ENCODE measurements around the gene SAMD14.

The SAMD14 gene

DNA sequence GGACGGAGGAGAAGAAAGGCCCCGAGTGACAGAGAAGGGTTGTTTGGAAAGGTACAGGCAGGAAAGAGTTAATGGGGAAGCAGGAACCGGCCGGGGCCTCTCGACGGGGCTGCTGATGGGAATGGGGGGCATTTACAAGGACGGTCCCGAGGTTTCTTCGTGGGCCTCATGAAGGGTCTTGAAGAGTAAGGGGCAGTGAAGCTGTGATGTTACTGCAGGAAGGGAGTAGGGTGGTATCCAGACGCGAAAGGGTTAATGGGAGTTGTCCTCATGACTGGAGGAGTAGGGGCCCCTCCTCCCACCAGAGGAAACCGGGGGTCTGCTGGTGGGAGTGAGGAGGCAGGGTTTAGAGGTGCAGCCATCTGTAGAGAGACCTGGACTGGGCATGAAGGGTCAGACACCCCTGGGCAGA is 34.3 kb downstream of the SAMD14 start:
- no peak for DNase-seq (ENCODE audit: low read depth)

DNA sequence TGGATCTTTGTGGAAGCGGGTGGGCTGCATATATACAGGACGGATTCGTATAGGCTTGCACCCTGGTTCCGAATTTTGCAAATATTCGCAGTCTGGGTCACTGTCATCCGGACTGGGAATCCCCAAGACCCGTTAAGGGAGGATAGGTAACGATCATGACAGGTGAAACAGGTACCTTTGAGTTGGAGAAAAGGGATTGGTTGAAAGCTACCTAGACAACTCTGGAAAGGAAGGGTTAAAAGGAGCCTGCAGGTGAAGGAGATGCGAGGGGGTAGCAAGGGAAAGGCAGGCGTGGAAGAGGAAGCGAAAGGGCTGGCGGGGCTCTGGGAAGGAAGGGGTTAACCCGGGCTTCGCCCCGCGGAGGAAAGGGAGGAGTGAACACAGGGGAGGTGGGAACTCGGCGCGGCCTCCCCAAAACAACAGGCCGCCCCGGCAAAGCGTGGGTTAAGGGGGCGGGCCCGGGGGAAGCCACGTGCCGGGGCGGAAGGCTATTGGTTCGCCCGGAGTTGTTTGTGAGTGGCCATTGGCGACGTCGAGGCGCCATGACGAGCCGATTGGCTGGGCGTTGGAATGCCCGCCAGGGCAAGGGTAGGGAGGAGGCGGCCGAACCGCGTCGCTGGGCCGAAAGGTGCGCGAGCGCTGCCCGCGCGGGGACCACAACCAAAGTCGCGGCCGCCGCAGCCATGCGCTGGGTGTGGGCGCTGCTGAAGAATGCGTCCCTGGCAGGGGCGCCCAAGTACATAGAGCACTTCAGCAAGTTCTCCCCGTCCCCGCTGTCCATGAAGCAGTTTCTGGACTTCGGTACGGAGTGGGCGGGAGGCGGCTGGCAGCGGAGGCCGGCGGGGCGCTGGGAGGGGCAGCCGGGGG is 35.0 kb downstream of the SAMD14 start, which contains the start of gene PDK2:
TSS of gene PDK2 (plus strand) at position 599 of the 867 bp plus-strand sequence. CDS start at position 684, 85 bp downstream.
- DNase-seq (ENCODE audit: low read depth) = peak; percentile 86

- peak; percentile 92 for DNase-seq (ENCODE audit: low read depth)
These were observed 35.7 kb downstream of the SAMD14 start for GRCh38 chr17:50094243-50094752.

DNA sequence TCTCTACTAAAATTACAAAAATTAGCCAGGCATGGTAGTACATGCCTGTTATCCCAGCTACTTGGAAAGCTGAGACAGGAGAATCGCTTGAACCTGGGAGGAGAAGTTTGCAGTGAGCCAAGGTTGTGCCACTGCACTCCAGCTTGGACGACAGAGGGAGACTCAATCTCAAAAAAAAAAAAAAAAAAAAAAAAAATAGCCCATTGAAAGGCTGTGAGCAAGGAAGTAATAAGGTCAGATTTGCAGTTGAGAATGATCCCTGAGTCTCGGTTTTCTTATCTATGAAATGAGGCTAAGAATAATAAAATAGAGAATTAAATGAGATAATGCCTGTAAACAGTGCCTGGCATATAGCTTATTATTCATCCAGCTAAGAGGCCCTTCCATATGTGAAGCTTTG is 36.2 kb downstream of the SAMD14 start:
- DNase-seq (ENCODE audit: low read depth) = no peak

GRCh38 chr17:50093246-50093645 is 36.7 kb downstream of the SAMD14 start:
- DNase-seq (ENCODE audit: low read depth) = no peak

GRCh38 chr17:50091918-50092285 is 38.1 kb downstream of the SAMD14 start:
- DNase-seq (ENCODE audit: low read depth) = no peak

GRCh38 chr17:50090971-50091917 is 38.7 kb downstream of the SAMD14 start:
- DNase-seq (ENCODE audit: low read depth) = no peak

DNA sequence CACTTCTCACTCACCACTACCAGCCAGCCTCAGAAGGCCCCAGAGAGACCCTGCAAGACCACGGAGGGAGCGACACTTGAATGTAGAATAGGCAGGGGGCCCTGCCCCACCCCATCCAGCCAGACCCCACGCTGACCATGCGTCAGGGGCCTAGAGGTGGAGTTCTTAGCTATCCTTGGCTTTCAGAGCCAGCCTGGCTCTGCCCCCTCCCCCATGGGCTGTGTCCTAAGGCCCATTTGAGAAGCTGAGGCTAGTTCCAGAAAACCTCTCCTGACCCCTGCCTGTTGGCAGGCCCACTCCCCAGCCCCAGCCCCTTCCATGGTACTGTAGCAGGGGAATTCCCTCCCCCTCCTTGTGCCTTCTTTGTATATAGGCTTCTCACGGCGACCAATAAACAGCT is 39.9 kb downstream of the SAMD14 start:
- DNase-seq (ENCODE audit: low read depth) = no peak

DNA sequence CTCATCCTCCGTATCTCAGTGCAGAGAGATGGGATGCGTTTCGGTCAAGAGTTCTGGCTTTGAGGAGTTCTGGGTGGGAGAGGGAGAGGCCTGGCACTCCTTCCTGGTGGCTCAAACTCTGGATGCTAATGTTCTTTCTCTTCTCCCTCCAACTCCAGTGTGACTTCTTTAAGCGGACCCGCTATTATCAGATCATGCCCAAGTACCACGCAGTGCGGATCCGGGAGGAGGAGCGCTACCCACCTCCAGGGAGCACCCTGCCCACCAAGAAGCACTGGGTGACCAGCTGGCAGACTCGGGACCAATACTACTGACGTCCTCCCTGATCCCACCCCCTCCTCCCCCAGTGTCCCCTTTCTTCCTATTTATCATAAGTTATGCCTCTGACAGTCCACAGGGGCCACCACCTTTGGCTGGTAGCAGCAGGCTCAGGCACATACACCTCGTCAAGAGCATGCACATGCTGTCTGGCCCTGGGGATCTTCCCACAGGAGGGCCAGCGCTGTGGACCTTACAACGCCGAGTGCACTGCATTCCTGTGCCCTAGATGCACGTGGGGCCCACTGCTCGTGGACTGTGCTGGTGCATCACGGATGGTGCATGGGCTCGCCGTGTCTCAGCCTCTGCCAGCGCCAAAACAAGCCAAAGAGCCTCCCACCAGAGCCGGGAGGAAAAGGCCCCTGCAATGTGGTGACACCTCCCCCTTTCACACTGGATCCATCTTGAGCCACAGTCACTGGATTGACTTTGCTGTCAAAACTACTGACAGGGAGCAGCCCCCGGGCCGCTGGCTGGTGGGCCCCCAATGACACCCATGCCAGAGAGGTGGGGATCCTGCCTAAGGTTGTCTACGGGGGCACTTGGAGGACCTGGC is 40.8 kb downstream of the SAMD14 start:
- no peak for DNase-seq (ENCODE audit: low read depth)

GRCh38 chr17:50087912-50088405 is 42.0 kb downstream of the SAMD14 start:
- DNase-seq (ENCODE audit: low read depth) = no peak

- DNase-seq (ENCODE audit: low read depth) = peak; percentile 58
These were observed 42.6 kb downstream of the SAMD14 start for GRCh38 chr17:50087246-50087911.

GRCh38 chr17:50081757-50082156 is 48.2 kb downstream of the SAMD14 start:
- no peak for DNase-seq (ENCODE audit: low read depth)

DNA sequence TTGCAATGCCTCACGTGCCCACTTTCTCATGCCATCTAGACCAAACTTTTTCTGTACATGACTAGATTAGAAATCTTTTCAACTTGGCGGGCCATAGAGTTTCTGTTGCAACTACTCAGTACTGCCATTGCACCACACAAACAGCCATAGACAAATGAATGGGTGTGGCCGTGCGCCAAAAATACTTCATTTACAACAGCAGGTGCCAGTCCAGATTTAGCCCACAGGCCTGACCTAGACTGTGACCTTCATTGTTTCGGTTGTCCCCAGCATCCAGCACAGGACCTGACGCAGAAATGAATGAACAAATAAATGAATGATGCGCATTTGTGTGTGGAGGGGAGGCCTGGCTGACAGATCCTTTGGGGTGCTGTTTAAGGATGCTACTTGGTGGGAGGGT is 49.1 kb downstream of the SAMD14 start:
- DNase-seq (ENCODE audit: low read depth) = no peak

DNA sequence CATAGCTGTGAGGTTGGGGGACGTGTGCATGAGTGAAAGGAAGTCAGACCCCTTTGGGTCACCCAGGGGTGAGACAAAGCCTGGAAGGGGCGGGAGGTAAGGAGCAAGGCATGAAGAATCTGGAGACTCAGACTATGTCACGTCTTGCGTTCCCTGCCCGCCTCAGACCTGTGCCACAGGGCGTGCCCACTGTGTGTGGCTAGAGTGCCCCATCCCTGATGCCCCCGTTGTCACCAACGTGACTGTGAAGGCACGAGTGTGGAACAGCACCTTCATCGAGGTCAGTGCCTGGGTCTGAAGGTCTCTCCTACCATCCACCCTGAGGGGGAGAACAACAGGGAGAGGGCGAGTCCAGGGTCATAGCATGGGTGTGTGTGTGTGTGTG is 49.9 kb downstream of the SAMD14 start:
- no peak for DNase-seq (ENCODE audit: low read depth)

DNA sequence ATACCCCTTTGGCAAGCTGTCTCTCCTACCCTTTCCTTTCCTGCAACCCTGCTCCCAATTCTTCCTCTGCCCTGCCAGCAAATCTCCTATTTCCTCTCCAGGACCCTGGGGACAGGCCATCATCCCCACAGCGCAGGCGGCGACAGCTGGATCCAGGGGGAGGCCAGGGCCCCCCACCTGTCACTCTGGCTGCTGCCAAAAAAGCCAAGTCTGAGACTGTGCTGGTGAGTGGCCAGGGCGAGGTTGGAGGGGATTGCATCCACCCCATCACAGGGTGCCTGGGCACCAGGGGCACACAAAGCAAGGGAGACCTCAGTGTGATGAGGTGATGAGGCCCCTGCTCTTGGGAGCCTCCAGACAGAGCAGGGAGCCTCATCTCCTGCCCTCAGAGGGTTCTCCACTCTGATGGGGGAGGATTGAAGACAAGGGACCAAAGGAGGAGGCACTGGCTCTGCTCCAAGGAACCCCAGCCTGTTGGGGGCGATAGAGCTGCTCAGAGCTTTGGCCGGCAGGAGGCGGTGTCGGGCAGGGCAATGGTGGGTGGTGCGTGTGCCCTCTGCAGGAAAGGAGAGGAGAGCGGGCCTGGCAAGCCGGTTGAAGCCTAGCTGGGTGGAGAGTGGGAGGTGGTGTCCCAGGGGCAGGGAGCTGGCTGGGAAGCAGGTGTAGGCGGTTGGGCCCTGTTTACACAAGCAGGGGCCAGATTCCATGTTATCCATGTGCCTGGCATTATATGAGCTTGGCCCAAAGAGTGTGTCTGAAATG is 50.4 kb downstream of the SAMD14 start:
- no peak for DNase-seq (ENCODE audit: low read depth)

DNA sequence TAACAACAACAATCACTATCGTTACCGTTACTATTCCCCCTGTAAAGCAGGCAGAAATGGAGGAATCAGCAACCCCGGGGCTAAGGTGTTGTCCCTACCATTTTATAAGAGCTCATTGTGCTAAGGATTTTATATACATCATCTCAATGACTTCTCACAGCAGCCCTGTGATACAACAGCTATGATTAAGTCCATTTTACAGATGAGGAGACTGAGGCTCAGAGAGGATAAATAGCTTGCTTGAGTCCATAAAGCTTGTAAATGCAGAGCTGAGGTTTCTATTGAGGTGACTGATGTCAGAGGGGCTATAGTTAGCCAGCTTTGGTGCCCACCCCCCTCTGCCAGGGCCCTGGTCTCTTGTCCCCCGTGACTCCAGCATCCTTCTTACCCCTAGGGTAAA is 51.5 kb downstream of the SAMD14 start:
- no peak for DNase-seq (ENCODE audit: low read depth)

- DNase-seq (ENCODE audit: low read depth) = no peak
These were observed 53.2 kb downstream of the SAMD14 start for GRCh38 chr17:50076591-50077235.

GRCh38 chr17:50076221-50076590 is 53.8 kb downstream of the SAMD14 start:
- no peak for DNase-seq (ENCODE audit: low read depth)

- no peak for DNase-seq (ENCODE audit: low read depth)
These were observed 54.4 kb downstream of the SAMD14 start for GRCh38 chr17:50075446-50076032.

All from stimulated activated CD8-positive, alpha-beta memory T cell treated with anti-CD3 and anti-CD28 coated beads, Interleukin-15, amount 100 ng/mL, for 24 hours (primary cell).